Adipose tissue (tissue), 3 donors: Measurements from ENCODE around the gene TMEM108. TPM values are rescaled to one million over a fixed set of nuclear protein-coding genes. Genes with fewer than 3 reads are reported as not detected.

ENCODE experiments used
- H3K27ac ChIP-seq: one replicate; pipeline ENCODE4 v1.5.1; 2013; ENCODE audit warnings: low read depth, low read length
- WGBS, 3 donors: extraction: QIAGEN DNeasy Blood & Tissue Kit; methylation state at CpG; one replicate each; pipeline ENCODE4 v1.1.7; 2013; 5-methylcytosine and 5-hydroxymethylcytosine counted together
- polyA plus RNA-seq, 3 donors: library from polyadenylated mRNA; stranded (reverse); fragments of 200-250 nt; gene quantifications; one replicate each; pipeline ENCODE4 v1.2.3, GENCODE V29; 2013
- donor health status: healthy with polysubstance abuse.
- donor health status: Bipolar disorder and iron deficiency.
- donor health status: healthy.

TMEM108 gene
- polyA plus RNA-seq, 3 donors: 0.45 to 1.5 (median 0.70) TPM

DNA sequence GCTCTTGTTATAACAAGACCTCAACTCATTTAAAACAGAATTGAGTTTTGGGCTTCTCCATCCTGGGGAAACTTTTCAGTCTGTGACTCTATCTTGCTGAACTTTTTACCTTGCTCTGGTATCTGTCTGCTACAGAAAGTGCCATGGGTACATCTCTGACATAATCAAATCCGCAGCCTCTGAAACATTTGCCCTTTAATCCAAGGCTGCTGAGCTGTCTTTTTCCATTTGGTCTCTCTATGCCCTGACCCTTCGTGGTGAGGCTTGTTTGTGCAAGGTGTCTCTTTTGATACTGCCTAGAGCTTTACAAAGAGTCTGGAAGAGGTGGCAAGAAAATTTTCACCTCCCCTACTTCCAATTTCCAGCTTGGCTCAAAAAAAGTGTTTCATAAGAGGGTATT lies 11.3 kb downstream of the TMEM108 start:
- WGBS, 3 donors: 69 to 80% (median 75%) methylated on average over 2 of the region's 2 CpGs
- H3K27ac ChIP-seq: no peak overlapping the region

DNA sequence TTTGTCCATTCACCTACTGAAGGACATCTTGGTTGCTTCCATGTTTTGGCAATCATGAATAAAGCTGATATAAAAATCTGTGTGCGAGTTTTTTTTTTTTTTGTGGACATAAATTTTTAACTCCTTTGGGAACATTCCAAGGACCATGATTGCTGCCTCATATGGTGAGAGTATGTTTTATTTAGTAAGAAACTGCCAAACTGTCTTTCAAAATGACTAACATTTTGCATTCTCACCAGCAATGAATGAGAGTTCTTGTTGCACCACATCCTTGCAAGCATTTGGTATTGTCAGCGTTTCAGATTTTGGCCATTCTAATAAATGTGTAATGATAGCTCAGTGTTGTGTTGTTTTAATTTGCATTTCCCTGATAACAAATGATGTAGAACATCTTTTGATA lies 12.7 kb downstream of the TMEM108 start:
- WGBS, 3 donors: 90 to 95% (median 91%) methylated on average over 2 of the region's 2 CpGs
- no peak overlapping the region for H3K27ac ChIP-seq

DNA sequence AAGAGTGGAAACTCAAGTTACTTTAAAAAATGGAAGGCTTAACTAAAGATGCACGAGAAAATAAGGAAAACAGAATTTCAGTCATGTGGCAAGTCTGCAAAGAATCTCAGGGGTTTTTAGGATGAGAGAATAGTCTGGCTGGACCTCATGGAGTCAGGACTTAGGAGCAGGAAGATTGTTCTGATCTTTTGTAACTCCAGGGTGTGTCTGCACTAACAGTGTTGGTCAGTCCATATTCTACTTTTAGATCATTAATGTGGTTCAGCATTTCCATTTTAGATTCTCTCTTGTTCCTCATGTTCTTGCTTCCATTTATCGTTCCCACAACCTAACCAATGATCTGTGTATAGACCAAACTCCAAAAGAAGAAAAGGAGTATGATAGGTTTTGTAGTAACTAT lies 15.3 kb downstream of the TMEM108 start:
- H3K27ac ChIP-seq: no peak overlapping the region
- 69 to 88% (median 80%) methylated on average over 2 of the region's 2 CpGs for WGBS, 3 donors

DNA sequence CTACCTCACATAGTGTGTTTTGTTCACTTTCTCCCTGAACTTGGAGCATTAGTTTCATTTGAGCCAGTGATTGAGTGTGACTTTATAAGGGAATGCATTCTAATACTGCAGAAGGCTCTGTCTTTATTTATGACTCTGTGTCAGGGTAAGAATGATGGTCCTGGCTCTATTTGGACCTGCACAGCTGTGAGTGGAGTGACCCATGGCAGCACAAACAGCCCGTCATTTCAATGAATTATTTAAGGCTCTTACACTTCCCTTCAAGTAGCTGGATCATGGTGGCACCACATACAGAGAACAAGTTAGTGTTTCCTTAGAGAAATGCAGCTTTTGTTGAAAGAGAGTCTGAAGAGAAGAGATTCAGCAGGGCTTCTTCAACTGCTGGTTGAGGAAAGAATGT lies 16.4 kb downstream of the TMEM108 start:
- no peak overlapping the region for H3K27ac ChIP-seq
- 78 to 95% (median 91%) methylated on average over 1 of the region's 1 CpG for WGBS, 3 donors

DNA sequence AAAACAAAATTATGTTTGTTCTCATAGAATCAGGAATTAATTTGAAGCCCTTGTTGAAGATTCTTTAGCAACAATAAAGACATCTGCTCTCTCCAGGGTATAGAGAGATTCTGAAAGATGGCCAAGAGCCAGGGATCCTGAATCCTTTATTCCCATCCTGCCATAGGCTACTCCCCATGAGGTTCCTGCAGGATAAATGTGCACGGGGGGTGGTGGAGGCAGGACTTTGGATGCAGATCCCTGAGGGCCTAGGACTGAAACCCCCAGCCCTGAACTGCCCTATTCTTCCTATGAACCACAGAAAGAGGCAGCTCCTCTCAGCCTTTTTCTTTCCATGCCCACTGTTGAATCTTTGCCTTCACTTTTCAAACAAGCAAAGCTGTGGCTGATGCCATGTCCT lies 17.1 kb downstream of the TMEM108 start:
- H3K27ac ChIP-seq: no peak overlapping the region
- 50 to 75% (median 71%) methylated on average over 1 of the region's 1 CpG for WGBS, 3 donors

DNA sequence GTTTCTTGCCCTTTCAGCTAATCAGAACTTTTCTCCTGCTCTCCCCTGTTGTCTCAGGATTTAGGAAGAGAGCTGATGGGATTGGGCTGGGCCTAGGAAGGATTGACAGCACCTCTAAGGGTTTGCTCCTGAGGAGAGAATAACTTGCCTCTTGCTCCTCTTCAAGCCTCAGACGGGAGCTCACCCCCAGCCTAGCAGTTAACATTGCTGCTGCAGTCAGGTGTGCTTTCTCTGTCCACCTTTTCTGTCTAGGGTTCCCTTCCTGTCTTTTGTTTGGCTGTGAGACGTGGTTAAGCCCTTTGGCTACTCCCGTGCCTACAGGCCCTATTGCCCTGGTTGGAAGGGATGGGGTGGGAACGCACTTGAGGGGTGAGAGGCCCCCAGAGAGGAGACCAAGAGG lies 20.1 kb downstream of the TMEM108 start:
- WGBS, 3 donors: 87 to 94% (median 87%) methylated on average over 4 of the region's 4 CpGs
- H3K27ac ChIP-seq: no peak overlapping the region

DNA sequence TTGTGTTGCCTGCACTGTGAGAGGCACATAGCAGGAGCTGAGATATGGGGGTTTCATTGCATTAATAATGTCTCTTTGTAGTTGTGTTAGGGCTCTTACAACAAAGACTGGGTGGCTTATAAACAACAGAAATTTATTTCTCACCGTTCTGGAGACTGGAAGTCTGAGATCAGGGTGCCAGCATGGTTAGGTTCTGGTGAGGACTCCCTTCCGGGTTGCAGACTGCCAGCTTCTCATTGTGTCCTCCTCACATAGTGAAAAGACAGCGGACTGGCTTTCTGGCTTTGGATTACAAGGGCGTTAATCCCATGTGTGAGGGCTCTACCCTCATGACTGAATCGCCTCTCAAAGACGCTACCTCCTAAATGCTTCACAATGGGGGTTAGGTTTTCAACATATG lies 20.6 kb downstream of the TMEM108 start:
- 62 to 78% (median 71%) methylated on average over 6 of the region's 6 CpGs for WGBS, 3 donors
- no peak overlapping the region for H3K27ac ChIP-seq

DNA sequence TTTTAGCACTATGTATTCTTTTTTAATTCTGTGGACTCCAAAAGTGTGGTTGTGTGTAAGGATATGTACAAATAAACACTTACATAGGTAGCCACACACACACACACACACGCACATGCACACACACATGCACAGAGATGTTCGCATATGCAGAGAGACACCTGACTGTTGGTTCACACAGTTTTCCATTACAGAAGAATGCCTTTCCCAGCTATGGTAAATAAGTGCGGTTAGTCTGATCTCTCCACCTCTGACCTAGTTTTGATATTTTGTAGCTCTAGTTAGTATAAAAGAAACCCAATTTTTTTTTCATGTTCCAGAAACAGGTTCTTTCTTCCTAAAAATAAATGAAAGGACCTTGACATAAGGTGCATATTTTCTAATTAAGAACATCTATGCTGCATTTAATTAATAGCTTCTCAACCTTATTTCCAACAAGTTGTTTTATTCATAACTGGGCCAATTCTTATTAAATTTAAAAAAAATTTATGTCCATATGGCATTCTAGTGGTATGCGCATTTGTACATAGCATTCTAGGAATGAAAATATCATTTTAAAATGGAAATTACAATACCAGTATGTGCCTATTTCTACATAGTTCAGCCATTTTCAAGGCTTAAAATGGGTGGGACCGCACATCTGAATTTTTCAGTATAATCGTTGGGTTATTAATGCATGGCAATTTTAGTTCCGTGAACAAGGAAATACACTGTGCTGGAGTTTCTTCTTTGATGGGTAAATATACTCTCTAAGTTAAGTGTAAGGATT lies 27.2 kb downstream of the TMEM108 start:
- H3K27ac ChIP-seq: no peak overlapping the region
- WGBS, 3 donors: 96 to 97% (median 96%) methylated on average over 7 of the region's 7 CpGs

DNA sequence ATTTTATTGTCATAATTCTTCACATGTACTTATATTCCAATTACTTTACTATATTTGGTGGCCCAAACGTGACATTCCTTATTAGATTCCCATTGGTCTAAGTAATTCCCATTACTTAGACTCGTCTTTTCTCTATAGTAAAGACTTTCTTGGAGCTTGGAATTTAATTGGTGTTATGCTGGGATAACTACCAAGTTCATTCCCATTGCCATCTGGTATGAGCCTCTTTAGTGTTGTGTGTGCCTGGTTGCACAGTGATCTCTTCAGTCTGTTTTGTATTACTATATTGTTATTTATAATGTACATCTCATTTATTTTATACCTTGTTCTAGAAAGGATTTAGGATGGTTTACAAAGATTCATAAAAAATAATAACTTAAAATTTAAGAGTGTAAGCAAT lies 27.8 kb downstream of the TMEM108 start:
- H3K27ac ChIP-seq: no peak overlapping the region
- 84 to 91% (median 88%) methylated on average over 2 of the region's 2 CpGs for WGBS, 3 donors

DNA sequence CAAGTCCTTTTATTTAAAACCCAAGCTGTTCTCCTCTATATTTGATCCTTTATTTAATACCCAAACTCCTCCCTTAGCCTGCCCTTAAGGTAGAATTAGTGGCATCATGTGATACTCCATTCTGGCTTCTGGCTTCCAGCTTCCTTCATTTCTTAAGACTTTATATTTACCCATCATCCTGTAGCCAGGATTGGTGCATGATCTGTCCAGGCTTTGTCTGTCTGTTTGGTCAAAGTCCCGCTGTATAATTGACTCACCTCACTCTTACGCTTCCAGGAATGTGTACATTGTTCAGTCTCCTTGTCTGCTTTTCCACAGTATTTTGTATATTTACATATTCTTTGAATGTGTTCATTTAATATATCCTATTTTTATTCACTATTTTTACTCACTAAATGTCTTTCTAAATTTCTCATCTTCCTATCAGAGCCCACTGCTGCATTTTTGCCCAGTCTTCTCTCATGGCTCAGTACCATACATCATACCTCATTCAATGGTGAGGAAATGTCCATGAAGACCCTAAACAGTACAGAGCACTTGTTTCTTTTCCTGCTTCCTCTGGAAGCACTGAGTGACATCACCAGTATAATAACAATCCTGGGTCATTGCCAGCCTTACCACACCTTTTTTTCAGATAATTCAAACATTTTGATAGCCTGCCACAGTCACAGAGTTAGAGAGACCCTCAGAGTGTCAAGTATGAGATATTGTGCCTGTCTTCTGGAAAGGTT lies 31.5 kb downstream of the TMEM108 start:
- 91 to 97% (median 97%) methylated on average over 2 of the region's 2 CpGs for WGBS, 3 donors
- H3K27ac ChIP-seq: no peak overlapping the region

DNA sequence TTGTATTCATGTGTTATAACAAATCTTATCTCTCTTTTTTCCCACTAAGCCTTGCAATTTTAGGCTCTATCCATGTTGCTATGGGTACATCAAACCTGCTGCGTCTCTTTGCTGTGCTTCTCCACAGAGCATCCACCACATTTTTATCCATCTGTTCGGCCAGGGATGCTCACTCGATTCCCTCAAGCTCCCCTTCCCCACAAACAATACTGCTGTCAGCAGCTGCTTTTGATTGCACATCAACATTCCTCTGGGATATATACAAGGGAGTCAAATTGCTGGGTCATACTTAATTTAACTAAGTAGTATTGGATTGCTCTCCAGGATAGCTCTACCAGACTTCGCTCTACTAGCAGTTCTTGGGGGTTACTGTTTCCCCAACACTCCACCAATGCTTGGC lies 36.8 kb downstream of the TMEM108 start:
- 79 to 89% (median 88%) methylated on average over 4 of the region's 4 CpGs for WGBS, 3 donors

DNA sequence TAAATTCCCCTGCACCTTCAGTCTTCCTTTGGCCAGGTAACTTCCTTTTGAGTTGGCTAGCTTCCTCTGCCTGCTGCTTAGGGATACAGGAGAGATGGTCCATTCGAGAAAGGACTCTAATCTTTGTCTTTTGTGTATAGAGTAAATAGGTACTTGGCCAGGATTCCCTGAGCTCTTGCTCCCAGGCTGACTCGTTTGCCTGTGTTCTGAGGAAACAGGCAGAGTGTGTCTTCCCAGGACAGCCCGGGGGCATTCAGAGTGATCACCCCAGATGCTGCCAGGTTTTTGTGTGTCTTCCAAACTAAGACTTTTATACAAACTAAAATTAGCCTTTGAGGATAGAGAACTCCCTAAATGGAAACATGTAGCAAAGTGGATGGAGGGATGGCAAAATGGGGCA lies 39.5 kb downstream of the TMEM108 start:
- WGBS, 3 donors: 32 to 71% (median 67%) methylated on average over 3 of the region's 3 CpGs
- no peak overlapping the region for H3K27ac ChIP-seq

More for the DNA sequence above, 36.8 kb downstream of the TMEM108 start:
- no peak overlapping the region for H3K27ac ChIP-seq

DNA sequence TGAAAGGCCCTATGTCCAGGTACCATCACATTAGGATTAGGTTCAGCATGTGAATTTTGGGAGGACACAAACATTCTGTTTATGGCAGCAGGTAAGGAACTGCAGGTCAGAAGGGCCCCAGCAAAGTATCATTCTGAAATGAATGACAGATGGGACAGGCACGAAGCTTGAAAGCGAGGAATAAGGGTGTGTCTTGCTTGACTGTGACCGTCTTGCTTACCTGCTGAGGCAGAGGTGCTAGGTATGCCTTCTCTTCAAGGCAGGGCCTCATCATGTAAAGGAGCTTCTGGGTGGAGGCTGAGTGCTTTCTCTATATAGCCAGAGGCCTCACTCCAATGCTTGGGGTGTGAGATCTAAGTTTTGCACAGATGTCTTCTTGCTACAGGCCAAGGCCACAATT lies 41.4 kb downstream of the TMEM108 start:
- 64 to 96% (median 95%) methylated on average over 3 of the region's 3 CpGs for WGBS, 3 donors
- no peak overlapping the region for H3K27ac ChIP-seq

DNA sequence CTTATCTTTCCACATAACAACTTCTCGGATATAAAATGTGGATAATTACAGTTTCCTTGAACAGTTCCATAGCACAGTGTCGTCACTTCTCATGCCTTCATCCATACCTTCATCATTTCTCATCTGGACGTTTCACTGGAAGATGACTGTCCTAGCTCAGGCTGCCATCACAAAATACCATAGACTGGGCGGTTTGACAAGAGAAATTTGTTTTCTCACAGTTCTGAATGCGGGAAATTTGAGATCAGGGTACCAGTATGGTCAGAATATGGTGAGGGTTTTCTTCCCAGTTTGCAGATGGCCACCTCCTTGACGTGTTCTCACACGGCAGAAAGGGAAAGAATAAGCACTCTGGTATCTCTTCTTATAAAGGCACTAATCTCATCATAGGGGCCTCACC lies 42.8 kb downstream of the TMEM108 start:
- 73 to 86% (median 86%) methylated on average over 7 of the region's 7 CpGs for WGBS, 3 donors
- H3K27ac ChIP-seq: no peak overlapping the region

DNA sequence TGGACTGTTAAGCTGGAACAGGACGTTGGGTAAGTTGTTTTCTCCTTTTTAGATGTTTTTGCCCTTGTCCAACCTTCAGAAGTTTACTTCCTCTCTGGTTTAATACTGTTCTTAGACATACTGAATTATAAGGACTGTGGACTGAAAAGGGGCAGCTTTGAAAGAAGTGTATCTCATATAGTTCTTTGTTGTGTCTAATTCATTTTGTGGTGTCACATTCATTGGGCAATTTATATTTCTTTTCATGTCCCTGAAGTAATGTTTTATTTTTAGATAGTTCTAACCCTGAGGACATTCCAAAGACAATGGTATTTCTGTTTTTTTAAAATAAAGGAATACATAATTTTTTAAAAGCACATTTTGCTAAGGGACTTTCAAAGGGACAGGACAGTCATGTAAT lies 45.2 kb downstream of the TMEM108 start:
- no peak overlapping the region for H3K27ac ChIP-seq
- WGBS, 3 donors: 9 to 37% (median 13%) methylated on average over 1 of the region's 1 CpG

DNA sequence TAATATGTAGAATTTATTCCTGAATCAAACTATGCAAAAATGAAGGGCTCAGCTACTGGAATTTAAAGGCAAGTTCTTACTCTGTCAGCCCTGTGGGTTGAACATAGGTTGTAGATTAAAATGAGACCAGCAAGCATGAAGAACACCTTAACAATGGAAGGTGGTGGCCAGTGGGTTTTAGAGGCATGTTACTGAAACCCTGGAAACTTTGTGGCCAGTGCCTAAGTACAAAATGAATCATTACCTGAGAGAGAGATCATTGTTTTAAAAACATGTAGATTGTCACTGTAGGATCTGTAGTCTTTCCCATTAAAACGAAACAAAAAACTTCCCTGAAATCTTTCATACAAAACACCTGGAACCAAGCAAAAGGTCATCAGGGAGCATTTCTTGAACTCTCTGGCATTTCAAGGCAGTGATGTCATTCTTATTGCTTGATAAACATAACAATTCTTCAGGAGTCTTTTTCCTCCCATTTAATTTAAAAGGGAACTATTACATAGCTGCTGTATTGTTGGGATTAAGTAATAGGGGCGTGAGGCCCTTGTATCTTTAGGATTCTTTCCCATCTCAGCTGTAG lies 51.8 kb downstream of the TMEM108 start:
- WGBS, 3 donors: 51 to 68% (median 66%) methylated on average over 2 of the region's 2 CpGs

DNA sequence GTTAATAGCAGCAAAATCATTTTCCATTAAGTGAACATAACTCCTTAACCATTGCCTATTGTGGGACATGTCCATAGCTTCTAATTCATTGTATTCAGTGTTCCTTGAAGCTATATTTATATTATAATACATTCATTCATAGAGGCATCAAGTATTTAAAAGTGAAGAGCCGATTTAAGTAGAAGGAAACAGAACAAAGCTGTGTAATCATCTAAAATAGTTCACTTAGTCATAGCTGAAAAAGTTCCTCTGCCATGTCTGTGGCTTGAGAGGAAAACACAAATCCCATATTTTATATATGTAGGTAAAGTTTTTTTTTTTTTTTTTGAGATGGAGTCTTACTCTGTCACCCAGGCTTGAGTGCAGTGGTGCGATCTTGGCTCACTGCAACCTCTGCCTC lies 54.5 kb downstream of the TMEM108 start:
- WGBS, 3 donors: 88 to 94% (median 90%) methylated on average over 2 of the region's 2 CpGs
- H3K27ac ChIP-seq: no peak overlapping the region

More for the DNA sequence above, 51.8 kb downstream of the TMEM108 start:
- H3K27ac ChIP-seq: no peak overlapping the region

DNA sequence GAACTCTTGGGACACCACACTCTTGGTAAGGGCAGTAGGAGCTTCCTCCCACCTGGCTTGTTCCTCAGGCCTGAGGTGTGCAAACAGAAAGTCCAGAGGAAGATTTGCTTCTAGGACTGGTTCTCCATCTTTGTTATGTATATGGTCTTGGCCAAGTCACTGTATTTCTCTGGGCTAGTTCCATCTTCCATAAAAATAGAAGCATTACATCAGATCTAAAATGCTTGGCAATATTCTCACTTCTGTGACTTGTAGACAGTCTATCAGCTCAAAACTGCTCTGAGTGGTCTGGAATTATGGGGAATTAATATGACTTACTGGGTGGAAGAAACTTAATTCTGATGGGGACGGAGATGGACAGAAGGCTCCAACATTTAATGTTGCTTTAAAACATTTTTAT lies 55.2 kb downstream of the TMEM108 start:
- 89 to 90% (median 90%) methylated on average over 1 of the region's 1 CpG for WGBS, 3 donors
- no peak overlapping the region for H3K27ac ChIP-seq

DNA sequence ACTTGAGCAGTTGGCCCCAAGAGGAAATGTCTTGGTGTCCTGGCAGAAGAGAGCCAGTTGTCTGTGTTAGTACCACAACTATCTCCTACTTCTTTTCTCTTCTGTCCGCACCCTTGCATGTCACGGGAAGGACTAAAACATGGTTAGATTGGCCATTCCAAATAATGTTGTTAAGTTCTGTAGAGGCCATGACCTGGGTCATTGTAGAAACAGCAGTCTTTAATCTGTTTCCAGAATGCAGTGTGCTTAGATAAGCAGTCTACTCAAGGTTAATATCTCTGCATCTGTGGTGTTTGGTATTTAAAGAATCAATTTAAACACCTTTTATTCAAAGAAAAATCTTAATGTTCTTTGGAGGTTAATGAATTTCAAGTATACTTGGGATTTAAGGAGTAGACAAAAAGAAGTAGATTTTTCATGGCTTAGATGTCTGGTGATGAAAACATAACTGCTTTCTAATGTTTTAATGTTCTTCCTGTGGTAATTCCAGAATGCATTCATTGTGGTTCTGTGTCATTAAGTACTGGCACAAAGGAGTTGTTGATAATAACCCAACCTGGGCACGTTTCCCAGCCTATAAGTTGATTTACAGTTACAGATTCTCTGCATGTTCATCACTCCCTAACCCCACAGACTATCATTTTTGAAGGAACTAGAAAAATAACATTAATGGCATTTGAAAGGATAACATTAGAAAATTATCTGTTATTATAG lies 58.9 kb downstream of the TMEM108 start:
- 17 to 56% (median 43%) methylated on average over 3 of the region's 3 CpGs for WGBS, 3 donors
- H3K27ac ChIP-seq: no peak overlapping the region
